ENCODE data around the gene ZC3H18.

- TF ChIP-seq PKNOX1 (IDR thresholded peaks at IDR 0.05) (no peak), FOXK2 (IDR thresholded peaks at IDR 0.05) (no peak), HDGF (IDR thresholded peaks at IDR 0.05; ENCODE audit: borderline replicate concordance) (no peak), FOXA1 (IDR thresholded peaks at IDR 0.05) (no peak), ZNF384 (IDR thresholded peaks at IDR 0.05) (no peak), ELF4 (IDR thresholded peaks at IDR 0.05) (no peak)
Observed at GRCh38 chr16:88536510-88536909, 33.7 kb upstream of the ZC3H18 start.

Measured in HEK293T (cell line).